ENCODE results near the gene NMRAL1. TPM values are rescaled to one million over a fixed set of nuclear protein-coding genes. Genes with fewer than 3 reads are reported as not detected.

NMRAL1 gene
- total RNA-seq, 1 experiment from 2014 or later: 48.2 TPM

DNA sequence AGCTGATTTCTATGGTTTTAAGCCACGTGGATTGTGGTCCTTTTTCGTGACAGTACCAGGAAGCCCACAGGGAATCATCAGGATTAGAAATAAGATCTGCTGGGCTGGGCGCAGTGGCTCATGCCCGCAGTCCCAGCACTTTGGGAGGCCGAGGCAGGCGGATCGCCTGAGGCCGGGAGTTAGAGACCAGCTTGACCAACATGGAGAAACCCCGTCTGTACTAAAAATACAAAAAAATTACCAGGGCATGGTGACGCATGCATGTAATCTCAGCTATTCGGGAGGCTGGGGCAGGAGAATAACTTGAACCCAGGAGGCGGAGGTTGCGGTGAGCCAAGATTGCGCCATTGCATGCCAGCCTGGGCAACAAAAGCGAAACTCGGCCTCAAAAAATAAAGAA, 6.5 kb downstream of the NMRAL1 start:
- no peak overlapping the region for H3K4me2 ChIP-seq (ENCODE audit: low read depth, low read length, poor library complexity, severe bottlenecking)
- H4K20me1 ChIP-seq (ENCODE audit: insufficient read depth, low read depth, low read length): no peaks in the 10 kb centered on the region
- H3K9ac ChIP-seq (ENCODE audit: low read length): no peak overlapping the region
- H3K27ac ChIP-seq (ENCODE audit: low read length): no peak overlapping the region
- H3K4me1 ChIP-seq (ENCODE audit: low read length): peaks cover 4% of the 10 kb centered on the region
- H3K9me2 ChIP-seq (replicated peaks; ENCODE audit: insufficient read depth, low read length): no peaks in the 10 kb centered on the region
- H3K9me3 ChIP-seq (ENCODE audit: low read length): no peaks in the 10 kb centered on the region
- peaks cover 11% of the 10 kb centered on the region for H3K36me3 ChIP-seq (ENCODE audit: insufficient read depth, low read length)
- H3K79me2 ChIP-seq (ENCODE audit: low read length): peaks cover 7% of the 10 kb centered on the region
- no peak for DNase-seq
- no peak overlapping the region for H2AFZ ChIP-seq (ENCODE audit: low read length)
- no peak overlapping the region for H3K4me3 ChIP-seq (ENCODE audit: low read length)
- no peaks in the 10 kb centered on the region for H3K27me3 ChIP-seq (ENCODE audit: low read length)

DNA sequence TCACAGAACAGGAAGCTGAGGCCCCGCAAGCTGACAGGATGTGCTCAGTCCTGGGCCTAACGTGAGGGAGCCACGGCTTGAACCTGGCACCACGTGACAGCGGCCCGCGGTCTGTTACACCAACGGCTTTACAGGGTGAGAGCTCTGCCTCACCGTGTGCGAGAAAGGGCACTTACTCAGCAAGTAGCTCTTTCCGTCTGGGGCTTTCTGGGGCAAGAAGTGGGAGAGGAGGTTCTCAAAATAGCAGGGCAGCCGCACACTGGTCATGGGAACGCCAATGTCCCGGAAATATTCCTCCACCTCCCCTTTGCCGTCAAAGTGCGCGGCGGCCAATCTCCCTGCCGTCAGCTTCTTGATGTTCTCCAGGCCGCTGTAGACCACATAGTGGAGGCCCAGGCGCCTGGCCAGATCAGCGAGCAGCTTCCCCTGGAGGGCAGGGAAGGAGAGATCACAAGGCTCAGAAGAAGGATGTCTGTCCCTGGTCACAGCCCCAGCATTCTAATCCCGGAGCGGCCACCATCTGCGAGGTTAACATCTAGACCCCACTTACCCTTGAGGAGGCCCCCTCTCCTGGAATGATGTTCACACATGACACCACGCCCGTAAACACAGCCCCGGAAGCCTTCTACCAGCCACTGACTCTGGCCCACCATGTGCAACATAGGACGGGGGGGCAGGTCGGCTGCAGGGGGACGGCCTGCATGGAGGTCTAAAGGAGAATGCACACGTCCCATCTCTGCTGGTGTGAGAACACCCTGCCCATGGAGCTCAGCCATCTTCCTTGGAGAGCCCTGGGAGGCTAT, 8.2 kb downstream of the NMRAL1 start:
- H3K36me3 ChIP-seq (ENCODE audit: insufficient read depth, low read length): peaks cover 11% of the 10 kb centered on the region
- H3K27ac ChIP-seq (ENCODE audit: low read length): no peak overlapping the region
- DNase-seq: no peak
- H3K4me1 ChIP-seq (ENCODE audit: low read length): no peaks in the 10 kb centered on the region
- H3K4me3 ChIP-seq (ENCODE audit: low read length): no peak overlapping the region
- H3K4me2 ChIP-seq (ENCODE audit: low read depth, low read length, poor library complexity, severe bottlenecking): no peak overlapping the region
- no peak overlapping the region for H3K9ac ChIP-seq (ENCODE audit: low read length)
- H3K9me3 ChIP-seq (ENCODE audit: low read length): no peaks in the 10 kb centered on the region
- no peaks in the 10 kb centered on the region for H3K79me2 ChIP-seq (ENCODE audit: low read length)
- H2AFZ ChIP-seq (ENCODE audit: low read length): no peak overlapping the region
- no peaks in the 10 kb centered on the region for H3K9me2 ChIP-seq (replicated peaks; ENCODE audit: insufficient read depth, low read length)
- H3K27me3 ChIP-seq (ENCODE audit: low read length): no peaks in the 10 kb centered on the region
- H4K20me1 ChIP-seq (ENCODE audit: insufficient read depth, low read depth, low read length): no peaks in the 10 kb centered on the region

DNA sequence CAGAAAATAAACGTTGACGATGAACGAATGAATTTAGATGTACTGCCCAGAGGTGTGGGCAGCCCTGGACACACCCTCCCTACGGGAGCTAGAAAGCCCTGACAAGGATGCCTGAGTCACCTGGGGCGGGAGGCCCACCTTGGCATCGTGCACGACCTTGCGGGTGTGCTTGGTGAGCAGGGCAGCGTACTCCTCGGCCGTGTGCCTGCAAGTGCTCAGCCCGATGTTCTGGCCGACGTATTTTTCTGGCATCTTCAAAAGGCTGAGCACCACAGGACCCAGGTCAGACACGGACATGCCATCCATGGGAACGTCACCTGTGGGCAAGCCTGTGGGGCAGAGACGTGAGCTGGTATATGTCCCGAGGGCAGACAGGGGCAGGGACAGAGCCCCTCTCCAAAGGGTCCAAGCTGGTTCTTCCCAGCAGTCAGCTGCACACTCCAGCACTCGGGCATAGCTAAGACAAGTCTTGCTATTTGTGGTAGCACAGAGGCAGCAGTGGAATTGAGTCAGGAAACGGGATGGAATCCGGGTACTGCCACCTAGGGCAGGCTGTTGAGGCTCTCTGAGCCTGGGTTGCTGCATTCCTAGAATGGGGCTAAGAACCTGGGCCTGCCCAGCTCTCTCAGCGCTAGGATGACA, 10.8 kb downstream of the NMRAL1 start:
- H3K27me3 ChIP-seq (ENCODE audit: low read length): no peaks in the 10 kb centered on the region
- H2AFZ ChIP-seq (ENCODE audit: low read length): no peak overlapping the region
- no peaks in the 10 kb centered on the region for H3K79me2 ChIP-seq (ENCODE audit: low read length)
- no peaks in the 10 kb centered on the region for H3K9me3 ChIP-seq (ENCODE audit: low read length)
- peaks cover 11% of the 10 kb centered on the region for H3K36me3 ChIP-seq (ENCODE audit: insufficient read depth, low read length)
- H3K4me3 ChIP-seq (ENCODE audit: low read length): no peak overlapping the region
- no peak overlapping the region for H3K9ac ChIP-seq (ENCODE audit: low read length)
- H3K9me2 ChIP-seq (replicated peaks; ENCODE audit: insufficient read depth, low read length): no peaks in the 10 kb centered on the region
- H3K27ac ChIP-seq (ENCODE audit: low read length): no peak overlapping the region
- H3K4me1 ChIP-seq (ENCODE audit: low read length): no peaks in the 10 kb centered on the region
- no peaks in the 10 kb centered on the region for H4K20me1 ChIP-seq (ENCODE audit: insufficient read depth, low read depth, low read length)
- H3K4me2 ChIP-seq (ENCODE audit: low read depth, low read length, poor library complexity, severe bottlenecking): no peak overlapping the region
- DNase-seq: no peak

DNA sequence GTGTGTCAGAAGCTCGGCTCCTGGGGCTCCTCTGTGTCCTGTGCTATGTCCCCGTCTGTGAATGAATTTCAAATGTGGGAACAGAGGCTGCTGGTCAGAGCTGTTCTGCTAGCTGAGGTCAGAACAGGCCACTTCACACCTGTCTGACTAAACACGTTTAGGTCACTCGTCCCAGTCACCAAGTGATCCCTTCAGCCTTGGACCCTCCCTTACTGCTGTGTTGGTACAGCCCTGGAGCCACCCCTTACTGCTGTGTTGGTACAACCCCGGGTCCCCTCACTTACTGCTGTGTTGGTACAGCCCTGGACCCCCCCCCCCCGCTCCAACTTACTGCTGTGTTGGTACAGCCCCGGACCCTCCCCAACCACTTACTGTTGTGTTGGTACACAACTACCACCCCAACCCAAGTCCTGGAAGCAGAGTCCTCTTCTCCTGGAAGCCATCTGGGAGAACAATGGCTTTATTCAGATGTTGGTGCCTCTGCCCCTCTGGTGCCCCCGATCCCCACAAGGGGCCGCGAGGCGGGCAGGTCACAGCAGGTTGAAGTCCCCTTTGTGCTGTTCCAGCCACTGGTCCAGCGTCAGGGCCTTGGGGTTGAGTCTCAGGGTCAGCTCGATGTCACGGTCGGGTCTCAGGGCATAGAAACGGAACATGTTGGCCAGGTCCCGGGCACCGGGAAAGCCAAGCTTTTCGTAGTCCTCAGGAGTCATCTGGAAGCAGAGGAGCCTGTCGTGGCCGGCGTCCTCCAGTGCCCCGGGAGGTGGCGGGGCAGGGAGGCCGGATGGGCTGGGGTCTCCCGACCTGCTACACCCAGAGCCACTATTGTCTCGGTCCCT, 13.0 kb downstream of the NMRAL1 start:
- Histone ChIP-seq H4K20me1 (ENCODE audit: insufficient read depth, low read depth, low read length) (no peaks in the 10 kb centered on the region), H3K9ac (ENCODE audit: low read length) (no peak overlapping the region), H3K9me2 (replicated peaks; ENCODE audit: insufficient read depth, low read length) (no peaks in the 10 kb centered on the region), H3K4me1 (ENCODE audit: low read length) (no peaks in the 10 kb centered on the region), H2AFZ (ENCODE audit: low read length) (no peak overlapping the region), H3K27me3 (ENCODE audit: low read length) (no peaks in the 10 kb centered on the region), H3K9me3 (ENCODE audit: low read length) (no peaks in the 10 kb centered on the region), H3K4me3 (ENCODE audit: low read length) (no peak overlapping the region), H3K36me3 (ENCODE audit: insufficient read depth, low read length) (peaks cover 10% of the 10 kb centered on the region), H3K4me2 (ENCODE audit: low read depth, low read length, poor library complexity, severe bottlenecking) (no peak overlapping the region), H3K79me2 (ENCODE audit: low read length) (no peaks in the 10 kb centered on the region), H3K27ac (ENCODE audit: low read length) (no peak overlapping the region)
- DNase-seq: peak; percentile 71

DNA sequence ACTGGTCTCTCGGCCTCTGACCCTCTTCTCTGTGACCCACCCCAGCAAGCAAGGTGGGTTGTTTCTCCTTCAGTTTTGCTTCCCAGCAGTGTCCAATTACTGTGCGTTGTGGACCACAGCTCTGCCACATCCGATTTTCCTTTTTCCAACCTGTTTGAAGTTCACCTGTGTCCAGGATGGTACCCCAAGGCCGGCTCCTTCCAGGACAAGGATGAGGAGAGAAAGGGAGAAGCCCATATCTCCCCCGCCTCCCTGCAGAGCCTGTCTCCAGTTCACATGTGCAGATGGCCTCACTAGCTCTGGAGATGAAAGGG, 13.5 kb downstream of the NMRAL1 start:
- Histone ChIP-seq H3K9me3 (ENCODE audit: low read length) (no peaks in the 10 kb centered on the region), H2AFZ (ENCODE audit: low read length) (no peak overlapping the region), H3K9me2 (replicated peaks; ENCODE audit: insufficient read depth, low read length) (no peaks in the 10 kb centered on the region), H3K36me3 (ENCODE audit: insufficient read depth, low read length) (peaks cover 6% of the 10 kb centered on the region; the same call in 1 of the 2 replicates), H3K4me3 (ENCODE audit: low read length) (no peak overlapping the region), H4K20me1 (ENCODE audit: insufficient read depth, low read depth, low read length) (no peaks in the 10 kb centered on the region), H3K27me3 (ENCODE audit: low read length) (no peaks in the 10 kb centered on the region), H3K4me1 (ENCODE audit: low read length) (no peaks in the 10 kb centered on the region), H3K9ac (ENCODE audit: low read length) (no peak overlapping the region), H3K79me2 (ENCODE audit: low read length) (no peaks in the 10 kb centered on the region), H3K27ac (ENCODE audit: low read length) (no peak overlapping the region), H3K4me2 (ENCODE audit: low read depth, low read length, poor library complexity, severe bottlenecking) (no peak overlapping the region)
- DNase-seq: no peak

DNA sequence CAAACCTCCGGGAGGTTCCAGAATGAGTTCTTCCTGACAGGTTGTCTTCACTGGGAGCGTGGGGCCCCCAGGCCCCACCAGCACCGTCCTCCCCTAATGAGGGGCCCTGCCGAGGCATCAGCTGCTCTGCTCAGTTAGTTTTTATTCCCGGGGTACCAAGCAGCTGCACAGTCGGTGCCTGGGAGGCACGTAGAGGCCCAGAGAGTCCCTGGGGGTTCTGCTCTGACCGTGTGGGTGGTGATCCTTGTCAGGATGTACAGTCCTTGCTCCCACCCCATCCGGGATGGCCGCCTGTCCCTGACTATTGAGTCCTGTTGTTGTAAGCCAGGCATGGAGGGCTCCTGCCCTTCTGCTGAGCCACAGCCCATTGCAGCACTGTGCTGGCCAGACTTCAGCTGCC, 18.5 kb downstream of the NMRAL1 start:
- Histone ChIP-seq H3K4me1 (ENCODE audit: low read length) (no peaks in the 10 kb centered on the region), H3K9me2 (replicated peaks; ENCODE audit: insufficient read depth, low read length) (no peaks in the 10 kb centered on the region), H3K9me3 (ENCODE audit: low read length) (no peaks in the 10 kb centered on the region), H3K36me3 (ENCODE audit: insufficient read depth, low read length) (peaks cover 7% of the 10 kb centered on the region), H4K20me1 (ENCODE audit: insufficient read depth, low read depth, low read length) (peaks cover 4% of the 10 kb centered on the region; the same call in 1 of the 2 replicates), H3K79me2 (ENCODE audit: low read length) (no peaks in the 10 kb centered on the region), H3K4me3 (ENCODE audit: low read length) (no peak overlapping the region), H3K9ac (ENCODE audit: low read length) (no peak overlapping the region), H3K4me2 (ENCODE audit: low read depth, low read length, poor library complexity, severe bottlenecking) (no peak overlapping the region), H3K27ac (ENCODE audit: low read length) (no peak overlapping the region), H2AFZ (ENCODE audit: low read length) (no peak overlapping the region), H3K27me3 (ENCODE audit: low read length) (no peaks in the 10 kb centered on the region)
- no peak for DNase-seq

DNA sequence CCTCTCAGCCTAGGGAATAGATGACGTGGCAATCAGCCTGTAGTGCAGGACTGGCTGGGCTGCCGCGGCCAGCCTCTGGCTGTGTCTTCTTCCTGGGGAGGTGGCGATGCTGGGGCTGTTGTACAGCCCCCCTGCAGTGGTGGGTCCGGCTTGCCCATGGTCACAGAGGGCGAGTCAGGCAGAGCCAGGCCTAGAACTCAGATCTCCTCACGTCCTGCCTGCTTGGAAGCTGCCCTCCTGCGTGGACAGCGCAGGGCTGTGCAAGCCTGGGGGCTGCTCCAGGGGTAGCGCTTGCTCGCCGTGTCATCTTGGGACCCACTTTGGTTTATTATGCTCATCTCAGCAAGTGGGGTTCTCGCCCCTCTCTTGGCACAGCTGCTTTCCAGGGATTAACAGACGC, 19.3 kb downstream of the NMRAL1 start:
- Histone ChIP-seq H3K27ac (ENCODE audit: low read length) (no peak overlapping the region), H3K4me3 (ENCODE audit: low read length) (no peak overlapping the region), H3K27me3 (ENCODE audit: low read length) (no peaks in the 10 kb centered on the region), H3K4me2 (ENCODE audit: low read depth, low read length, poor library complexity, severe bottlenecking) (no peak overlapping the region), H4K20me1 (ENCODE audit: insufficient read depth, low read depth, low read length) (peaks cover 4% of the 10 kb centered on the region; the same call in 1 of the 2 replicates), H3K4me1 (ENCODE audit: low read length) (no peaks in the 10 kb centered on the region), H3K9me3 (ENCODE audit: low read length) (no peaks in the 10 kb centered on the region), H3K9ac (ENCODE audit: low read length) (no peak overlapping the region), H3K79me2 (ENCODE audit: low read length) (no peaks in the 10 kb centered on the region), H3K36me3 (ENCODE audit: insufficient read depth, low read length) (peaks cover 10% of the 10 kb centered on the region), H3K9me2 (replicated peaks; ENCODE audit: insufficient read depth, low read length) (no peaks in the 10 kb centered on the region), H2AFZ (ENCODE audit: low read length) (no peak overlapping the region)
- no peak for DNase-seq

DNA sequence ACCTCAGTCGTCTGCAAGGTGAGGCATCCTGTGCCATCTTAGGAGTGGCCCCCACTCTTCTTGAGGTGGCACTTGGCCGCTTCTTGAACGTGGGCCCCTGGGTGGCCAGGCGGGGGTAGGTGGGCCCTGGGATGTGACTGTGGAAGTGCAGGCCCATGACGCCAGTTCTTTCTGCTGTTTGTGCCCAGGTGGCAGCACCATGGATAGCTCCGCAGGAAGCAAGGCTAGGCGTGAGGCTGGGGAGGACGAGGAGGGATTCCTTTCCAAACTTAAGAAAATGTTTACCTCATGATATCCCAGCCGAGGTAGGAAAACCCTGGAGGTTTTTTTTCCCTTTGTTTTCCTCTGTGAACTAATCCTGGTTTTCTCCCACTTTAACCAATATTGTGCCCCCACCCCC, 19.8 kb downstream of the NMRAL1 start:
- Histone ChIP-seq H3K79me2 (ENCODE audit: low read length) (no peaks in the 10 kb centered on the region), H3K36me3 (ENCODE audit: insufficient read depth, low read length) (peaks cover 12% of the 10 kb centered on the region), H3K9me2 (replicated peaks; ENCODE audit: insufficient read depth, low read length) (no peaks in the 10 kb centered on the region), H3K4me3 (ENCODE audit: low read length) (no peak overlapping the region), H3K27ac (ENCODE audit: low read length) (no peak overlapping the region), H3K27me3 (ENCODE audit: low read length) (no peaks in the 10 kb centered on the region), H4K20me1 (ENCODE audit: insufficient read depth, low read depth, low read length) (peaks cover 4% of the 10 kb centered on the region; the same call in 1 of the 2 replicates), H3K9ac (ENCODE audit: low read length) (no peak overlapping the region), H3K9me3 (ENCODE audit: low read length) (no peaks in the 10 kb centered on the region), H3K4me2 (ENCODE audit: low read depth, low read length, poor library complexity, severe bottlenecking) (no peak overlapping the region), H3K4me1 (ENCODE audit: low read length) (no peaks in the 10 kb centered on the region), H2AFZ (ENCODE audit: low read length) (no peak overlapping the region)
- DNase-seq: no peak
